K562 (cell line): Measurements from ENCODE around the gene POC1B. TPM values are rescaled to one million over a fixed set of nuclear protein-coding genes. Genes with fewer than 3 reads are reported as not detected.

Experiments used
- ATAC-seq: fragments of 200-7000 bp; cut with Tn5 transposase; 3 replicates; pipeline ENCODE4 v1.9.1; 2020; ENCODE audit warnings: moderate library complexity
- BruUV-seq: library from RNA; stranded (reverse); fragments of 400-500 nt; replicated peaks from 2 replicates; lab custom pipeline; 2021; lab: Mats Ljungman, UMichigan
- CTCF ChIA-PET: fragments of 300-600 bp; formaldehyde crosslinking; extraction: SDS; loops from one replicate; lab custom pipeline; 2021; ENCODE audit warnings: low intra/inter-chr PET ratio; lab: Yijun Ruan, JAX
- POLR2A ChIA-PET: fragments of 300-600, 350-650 bp; sonication (Branson Sonifier 250); formaldehyde crosslinking; extraction: SDS; loops from one replicate; lab custom pipeline; 2021; ENCODE audit warnings: antibody characterized with exemption, inconsistent platforms; lab: Yijun Ruan, JAX
- DNase-seq, 4 experiments: peaks; one replicate each; pipeline versions ENCODE4 v3.0.0 to v3.0.0-alpha.2; 2011 to 2018; ENCODE audit warnings: low spot score in 3 of 4, mixed read lengths in 3 of 4; ENCODE audit errors: extremely low read depth in 1 of 4
- FAIRE-seq: peaks from 2 replicates; lab custom pipeline; 2011; peaks lifted over from hg19 to GRCh38; lab: Jason Lieb, UNC
- H2AFZ ChIP-seq: 2 replicates; pipeline ENCODE4 v1.6.0; 2011; ENCODE audit warnings: low read depth, low read length, control low read depth, inconsistent platforms
- H3K27ac ChIP-seq: fragments of 200-600 bp; 3 replicates; pipeline ENCODE4 v1.8.0; 2011; ENCODE audit warnings: low read depth, mild to moderate bottlenecking, control low read depth, inconsistent platforms, low read length, moderate library complexity, mixed read lengths; ENCODE audit errors: extremely low read depth
- H3K27me3 ChIP-seq, 2 experiments: fragments of 300-600 bp in 1 of 2; 2 replicates in 1 of 2; 3 replicates in 1 of 2; pipeline versions ENCODE4 v1.6.0 to v1.8.0; 2011; ENCODE audit warnings: inconsistent platforms in 2 of 2, low read length in 2 of 2, mild to moderate bottlenecking in 1 of 2, mixed read lengths in 1 of 2, moderate library complexity in 1 of 2; ENCODE audit not compliant: control insufficient read depth in 2 of 2, insufficient read depth in 2 of 2
- H3K36me3 ChIP-seq: fragments of 300-600 bp; 3 replicates; pipeline ENCODE4 v1.8.0; 2011; ENCODE audit warnings: mild to moderate bottlenecking, low read length, inconsistent platforms; ENCODE audit not compliant: control insufficient read depth, insufficient read depth
- H3K4me1 ChIP-seq, 2 experiments: fragments of 200-600 bp in 1 of 2; replicated peaks in 1 of 2; 2 replicates in 1 of 2; 3 replicates in 1 of 2; pipeline versions ENCODE4 v1.5.1 to v1.8.0; 2011; ENCODE audit warnings: inconsistent platforms in 2 of 2, low read length in 2 of 2, mild to moderate bottlenecking in 1 of 2, mixed read lengths in 1 of 2, moderate library complexity in 1 of 2; ENCODE audit not compliant: control insufficient read depth in 2 of 2, insufficient read depth in 2 of 2
- H3K4me2 ChIP-seq: 2 replicates; pipeline ENCODE4 v1.6.1; 2011; ENCODE audit warnings: low read length, control low read depth, inconsistent platforms, mixed read lengths; ENCODE audit not compliant: insufficient read depth
- H3K4me3 ChIP-seq: fragments of 200-600 bp; sonication (generic), shearing (Covaris generic); 2 replicates; pipeline ENCODE4 v1.5.1; 2016; ENCODE audit warnings: control low read depth, inconsistent platforms
- H3K79me2 ChIP-seq: fragments of 200-600 bp; 3 replicates; pipeline ENCODE4 v1.8.0; 2011; ENCODE audit warnings: low read length, inconsistent platforms; ENCODE audit not compliant: control insufficient read depth, insufficient read depth
- H3K9ac ChIP-seq, 2 experiments: 2 replicates each; pipeline versions ENCODE4 v1.6.0 to v1.6.1; 2011; ENCODE audit warnings: low read depth in 2 of 2, low read length in 2 of 2, control low read depth in 1 of 2, inconsistent platforms in 1 of 2, mild to moderate bottlenecking in 1 of 2, mixed read lengths in 1 of 2; ENCODE audit not compliant: insufficient read depth in 1 of 2
- H3K9me1 ChIP-seq: one replicate; pipeline ENCODE4 v1.6.0; 2011; ENCODE audit warnings: inconsistent platforms, mild to moderate bottlenecking, low read length, moderate library complexity; ENCODE audit not compliant: control insufficient read depth, insufficient read depth
- H3K9me3 ChIP-seq: replicated peaks from 2 replicates; pipeline ENCODE4 v1.5.1; 2011; ENCODE audit warnings: low read depth, low read length, inconsistent platforms; ENCODE audit not compliant: control insufficient read depth, insufficient read depth
- H4K20me1 ChIP-seq: replicated peaks from 2 replicates; pipeline ENCODE4 v1.6.1; 2011; ENCODE audit warnings: low read length, inconsistent platforms, mixed read lengths; ENCODE audit not compliant: control insufficient read depth, insufficient read depth
- CREB1 ChIP-seq, 2 experiments: sonication (generic) in 1 of 2; formaldehyde crosslinking in 1 of 2; IDR thresholded peaks; 2 replicates each; pipeline versions ENCODE4 v1.6.1 to v1.8.0; 2012 to 2022; ENCODE audit warnings: inconsistent platforms in 1 of 2, mild to moderate bottlenecking in 1 of 2, missing genetic modification reagents in 1 of 2, moderate library complexity in 1 of 2
- RBM17 ChIP-seq: fragments of 200-400 bp; formaldehyde crosslinking; IDR thresholded peaks from 2 replicates; pipeline ENCODE4 v1.6.1; 2017; ENCODE audit warnings: low read depth, mild to moderate bottlenecking, low read length, borderline replicate concordance
- SREBF1 ChIP-seq: fragments of 150-350 bp; IDR thresholded peaks from 2 replicates; pipeline ENCODE4 v1.6.1; 2014; ENCODE audit warnings: antibody characterized with exemption, low read depth, low read length, borderline replicate concordance
- TRIM28 ChIP-seq: fragments of 450-650 bp; IDR thresholded peaks from 2 replicates; pipeline ENCODE4 v1.6.1; 2017
- ZNF444 ChIP-seq: fragments of 250-450 bp; sonication (Bioruptor Pico); IDR thresholded peaks from 2 replicates; pipeline ENCODE4 v1.4.0; 2020; ENCODE audit warnings: mild to moderate bottlenecking, moderate library complexity
- WGBS: fragments of 100-300 bp; shearing (Covaris generic); methylation state at CpG from one replicate; pipeline ENCODE4 v1.1.6; 2016; ENCODE audit warnings: low coverage, mixed read lengths; ENCODE audit not compliant: insufficient coverage; ENCODE audit errors: missing lambda C conversion rate; 5-methylcytosine and 5-hydroxymethylcytosine counted together
- in situ Hi-C: fragments of 300-500 bp; cut with MboI; formaldehyde crosslinking; loops from 4 replicates; pipeline ENCODE4 v1.15.0; 2018; ENCODE audit warnings: inconsistent platforms, mixed read lengths
- intact Hi-C: fragments of 100-400 bp; cut with micrococcal nuclease; formaldehyde crosslinking; loops from 2 replicates; pipeline ENCODE4 v1.14.2; 2022
- polyA plus RNA-seq, 8 experiments: library from polyadenylated mRNA; depleted of rRNA in 4 of 8; stranded (reverse) in 5 of 8; unstranded in 3 of 8; fragments of >200 nt; fragmentation: Nextera tagmentation in 2 of 8; fragmentation: Illumina TruSeq in 1 of 8; extraction: Ambion mirVana in 2 of 8; extraction: Trizol in 1 of 8; gene quantifications; 2 replicates each; pipeline versions ENCODE4 v1.2.1 to v1.2.3, GENCODE V29; 2011 to 2014; ENCODE audit warnings: inconsistent platforms in 1 of 8, missing spikeins in 1 of 8
- total RNA-seq, 7 experiments: library from RNA; depleted of rRNA in 6 of 7; stranded (reverse); fragments of >200 nt in 6 of 7; fragmentation: Illumina TruSeq in 2 of 7; extraction: Trizol in 2 of 7; gene quantifications; 2 replicates each; pipeline versions ENCODE4 v1.2.1 to v1.2.3, GENCODE V29; 2011 to 2021; ENCODE audit warnings: low replicate concordance in 1 of 7
- TF ChIP-seq, protein P1 (sequence below): fragments of 450-650 bp; IDR thresholded peaks from 2 replicates; pipeline ENCODE4 v1.6.1; 2016
- TF ChIP-seq, protein P2 (sequence below): sonication (generic); IDR thresholded peaks from 2 replicates; pipeline ENCODE4 v1.6.1; 2016

Gene POC1B
- total and polyA plus RNA-seq, 9 of the 15 experiments (the other 6 are each of a cell fraction or from before 2014, with no cell fraction given) = 4.5 to 16.1 (median 10.4) TPM

DNA sequence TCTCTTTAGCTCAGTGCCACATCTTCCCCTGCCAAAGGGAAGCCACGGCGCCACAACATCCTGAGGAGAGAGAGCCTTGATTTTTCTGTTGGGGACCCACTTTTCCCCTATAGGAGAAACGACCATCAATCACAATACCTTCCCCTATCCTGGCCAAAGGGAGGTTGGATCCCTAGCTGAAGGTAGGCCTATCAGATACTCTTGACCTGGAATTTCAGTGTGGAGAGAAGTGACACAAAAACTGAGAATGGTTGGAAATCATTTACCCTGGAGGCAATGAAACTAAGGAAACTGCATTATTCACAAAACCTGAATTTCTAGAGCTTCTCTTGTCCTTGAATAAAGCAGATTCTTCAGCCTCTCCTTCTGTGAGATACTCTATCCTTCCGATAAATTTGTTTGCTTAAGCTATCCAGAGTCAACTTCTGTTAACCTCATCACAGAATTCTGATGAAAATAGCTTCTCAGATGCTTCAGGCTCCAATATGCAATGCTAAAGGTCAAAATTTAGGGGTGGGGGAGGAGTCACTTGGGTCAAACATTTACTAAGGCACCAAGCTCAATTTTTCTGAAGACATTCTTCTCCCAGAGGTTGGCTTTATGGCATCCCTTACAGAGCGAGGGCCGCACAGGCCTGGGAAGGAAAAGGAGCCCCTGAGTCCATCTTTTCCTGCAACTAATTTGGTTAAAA is 146.6 kb downstream of the POC1B start:
- POLR2A ChIA-PET = interaction anchor here (0.6 to 0.7 kb wide), 2 partner anchors 12 to 291 kb away, joined by 3 read pairs; no protein-coding TSS in a partner anchor
- Histone ChIP-seq H3K27me3 (no peaks in the 10 kb centered on the region; a peak in 1 of 5 replicates), H3K9ac (no peak overlapping the region), H3K4me1 (peaks cover 0 to 16% of the 10 kb centered on the region in 2 experiments; a peak in 2 of 5 replicates), H3K27ac (no peak overlapping the region), H3K4me3 (no peak overlapping the region), H4K20me1 (no peaks in the 10 kb centered on the region)
- in situ Hi-C loops (no loop called here), intact Hi-C loops (no loop called here)
- no peak for ATAC-seq
- BruUV-seq = no TSS peak
- WGBS = 7% methylated on average over 6 of the region's 6 CpGs
- TF ChIP-seq CREB1 (IDR thresholded peaks at IDR 0.05) (no peak), CREB1 (CRISPR knock-in tag; IDR thresholded peaks at IDR 0.05) (no peak)
- TF ChIP-seq, protein P1, sequence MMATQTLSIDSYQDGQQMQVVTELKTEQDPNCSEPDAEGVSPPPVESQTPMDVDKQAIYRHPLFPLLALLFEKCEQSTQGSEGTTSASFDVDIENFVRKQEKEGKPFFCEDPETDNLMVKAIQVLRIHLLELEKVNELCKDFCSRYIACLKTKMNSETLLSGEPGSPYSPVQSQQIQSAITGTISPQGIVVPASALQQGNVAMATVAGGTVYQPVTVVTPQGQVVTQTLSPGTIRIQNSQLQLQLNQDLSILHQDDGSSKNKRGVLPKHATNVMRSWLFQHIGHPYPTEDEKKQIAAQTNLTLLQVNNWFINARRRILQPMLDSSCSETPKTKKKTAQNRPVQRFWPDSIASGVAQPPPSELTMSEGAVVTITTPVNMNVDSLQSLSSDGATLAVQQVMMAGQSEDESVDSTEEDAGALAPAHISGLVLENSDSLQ = 0 out of 2 replicates have a peak, but pooled peaks have one; percentile 19
- TF ChIP-seq, all 486 proteins: peak for 1
- no peaks in the 10 kb centered on the region for H3K36me3 ChIP-seq
- no peak overlapping the region for H3K4me2 ChIP-seq
- H3K9me3 ChIP-seq = no peaks in the 10 kb centered on the region
- no peak overlapping the region for H2AFZ ChIP-seq
- CTCF ChIA-PET = no interaction called here
- DNase-seq (no peak), FAIRE-seq (no peak)
- no peaks in the 10 kb centered on the region for H3K9me1 ChIP-seq
- no peaks in the 10 kb centered on the region for H3K79me2 ChIP-seq

DNA sequence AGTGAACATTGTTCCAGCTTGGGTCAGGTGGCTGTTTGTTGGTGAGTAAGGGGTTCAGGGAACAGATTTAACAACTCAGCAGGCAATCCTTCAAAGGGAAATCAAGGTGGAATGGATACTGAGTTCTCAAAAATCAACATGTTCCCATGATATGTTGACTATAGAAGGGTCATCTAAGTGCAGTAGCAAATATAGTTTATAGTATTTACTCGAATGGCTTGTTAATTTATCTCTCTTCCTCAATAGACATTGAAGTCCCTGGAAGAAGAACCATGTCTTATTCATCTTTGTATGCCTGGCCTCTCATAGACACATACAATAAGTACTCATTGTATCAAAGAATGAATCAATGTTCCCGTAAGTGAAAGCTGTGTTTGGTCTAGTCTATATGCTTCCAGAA is 149.0 kb downstream of the POC1B start:
- no peaks in the 10 kb centered on the region for H3K36me3 ChIP-seq
- H3K9me1 ChIP-seq = no peaks in the 10 kb centered on the region
- intact Hi-C loops (no loop called here), in situ Hi-C loops (no loop called here)
- no peak overlapping the region for H3K9ac ChIP-seq
- H2AFZ ChIP-seq = no peak overlapping the region
- ATAC-seq (no peak), DNase-seq (no peak), FAIRE-seq (no peak)
- H3K4me3 ChIP-seq = no peak overlapping the region
- no peaks in the 10 kb centered on the region for H3K79me2 ChIP-seq
- ChIA-PET POLR2A (no interaction called here), CTCF (no interaction called here)
- H3K4me1 ChIP-seq = peaks cover 0 to 17% of the 10 kb centered on the region in 2 experiments; a peak in 3 of 5 replicates
- H3K9me3 ChIP-seq = no peaks in the 10 kb centered on the region
- no peaks in the 10 kb centered on the region for H4K20me1 ChIP-seq
- H3K4me2 ChIP-seq = no peak overlapping the region
- H3K27me3 ChIP-seq = no peaks in the 10 kb centered on the region; a peak in 1 of 5 replicates
- BruUV-seq = no TSS peak
- H3K27ac ChIP-seq = no peak overlapping the region
- WGBS = 0% methylated on average over 2 of the region's 2 CpGs
- TF ChIP-seq, protein P2, sequence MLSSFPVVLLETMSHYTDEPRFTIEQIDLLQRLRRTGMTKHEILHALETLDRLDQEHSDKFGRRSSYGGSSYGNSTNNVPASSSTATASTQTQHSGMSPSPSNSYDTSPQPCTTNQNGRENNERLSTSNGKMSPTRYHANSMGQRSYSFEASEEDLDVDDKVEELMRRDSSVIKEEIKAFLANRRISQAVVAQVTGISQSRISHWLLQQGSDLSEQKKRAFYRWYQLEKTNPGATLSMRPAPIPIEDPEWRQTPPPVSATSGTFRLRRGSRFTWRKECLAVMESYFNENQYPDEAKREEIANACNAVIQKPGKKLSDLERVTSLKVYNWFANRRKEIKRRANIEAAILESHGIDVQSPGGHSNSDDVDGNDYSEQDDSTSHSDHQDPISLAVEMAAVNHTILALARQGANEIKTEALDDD = no peak
- TF ChIP-seq RBM17 = no peak
- TF ChIP-seq TRIM28 = no peak
- TF ChIP-seq ZNF444 = no peak
- TF ChIP-seq SREBF1 = no peak
